22Rv1 (cell line): ENCODE measurements around the gene WDR86.

Source experiments
- CTCF ChIP-seq: fragments of 450-650 bp; IDR thresholded peaks from 2 replicates; pipeline ENCODE4 v1.5.1; 2017; ENCODE audit warnings: mild to moderate bottlenecking
- ZFX ChIP-seq: fragments of 450-650 bp; IDR thresholded peaks from 2 replicates; pipeline ENCODE4 v1.6.1; 2017; ENCODE audit warnings: antibody characterized with exemption, borderline replicate concordance

DNA sequence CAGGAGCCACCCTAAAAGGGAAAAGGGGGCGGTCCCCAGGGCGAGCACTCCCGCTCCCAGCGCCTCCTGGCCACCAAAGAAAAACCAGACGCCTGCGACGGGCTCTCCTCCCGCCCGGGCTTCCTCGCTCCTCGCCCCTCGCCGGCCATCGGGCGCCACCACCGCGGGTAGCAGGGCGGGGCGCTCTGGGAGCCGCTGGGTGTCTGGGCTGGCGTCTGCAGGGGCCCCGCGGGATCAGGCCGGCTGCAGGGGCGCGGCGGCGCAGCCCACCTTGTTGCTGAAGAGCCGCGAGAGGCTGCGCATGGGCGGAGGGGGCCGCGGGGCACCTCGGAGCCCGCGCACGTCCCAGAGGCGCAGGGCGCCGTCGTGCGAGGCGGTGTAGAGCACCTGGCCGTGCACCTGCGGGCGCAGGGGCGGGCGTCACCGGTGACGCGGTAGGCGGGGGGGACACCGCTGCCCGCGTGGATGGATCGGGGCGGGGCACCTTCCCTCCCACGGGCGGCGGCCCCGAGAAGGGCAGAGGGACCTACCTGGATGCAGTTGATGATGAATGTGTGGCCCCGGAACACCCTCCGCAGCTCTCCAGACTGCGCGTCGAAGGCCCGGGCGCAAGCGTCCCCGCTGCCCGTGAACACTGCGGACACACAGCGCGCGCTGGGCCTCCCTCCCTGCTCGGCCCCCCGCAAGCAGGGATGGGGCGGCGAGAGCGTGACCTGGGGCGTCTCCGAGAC is 28.3 kb downstream of the WDR86 start:
- TF ChIP-seq CTCF (no peak), ZFX (no peak)
